ENCODE measurements around the gene UBAP1L.
"Not testable (repeated sequence)": the region's sequence is repeated elsewhere in the genome, so short reads cannot be mapped to it uniquely, and the experiment has no call there.

UBAP1L gene

DNA sequence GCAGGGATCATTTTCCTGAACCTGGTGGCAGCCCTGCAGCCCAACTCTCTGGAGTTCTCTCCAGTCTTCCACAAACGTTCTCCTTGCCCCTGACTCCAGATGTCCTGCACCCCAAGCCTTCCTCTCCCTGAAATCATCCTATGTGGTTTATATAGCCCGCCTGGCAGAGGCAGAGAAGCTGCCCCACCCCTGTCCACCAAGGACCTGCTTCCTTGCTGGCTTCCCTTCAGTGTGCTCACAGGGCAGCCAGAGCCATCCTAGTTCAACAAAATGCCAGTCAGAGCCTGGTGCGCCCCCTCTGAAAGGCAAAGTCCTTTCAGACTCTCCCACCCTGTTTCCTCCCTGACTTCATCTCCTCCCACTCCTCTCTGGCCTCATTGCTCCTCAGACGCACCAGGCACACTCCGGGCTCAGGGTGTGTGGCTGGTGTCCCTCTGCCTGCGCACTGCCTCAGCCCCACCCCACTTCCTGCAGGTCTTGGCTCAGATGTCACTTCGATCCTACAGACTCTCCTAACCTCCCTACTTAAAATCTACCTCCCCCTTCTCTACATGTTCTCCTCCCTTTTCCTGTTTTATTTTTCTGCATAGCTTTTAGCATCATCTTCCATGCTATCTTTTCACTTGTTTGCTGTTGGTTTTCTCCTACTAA, 32.6 kb downstream of the UBAP1L start:
- no peak for DNase-seq

DNA sequence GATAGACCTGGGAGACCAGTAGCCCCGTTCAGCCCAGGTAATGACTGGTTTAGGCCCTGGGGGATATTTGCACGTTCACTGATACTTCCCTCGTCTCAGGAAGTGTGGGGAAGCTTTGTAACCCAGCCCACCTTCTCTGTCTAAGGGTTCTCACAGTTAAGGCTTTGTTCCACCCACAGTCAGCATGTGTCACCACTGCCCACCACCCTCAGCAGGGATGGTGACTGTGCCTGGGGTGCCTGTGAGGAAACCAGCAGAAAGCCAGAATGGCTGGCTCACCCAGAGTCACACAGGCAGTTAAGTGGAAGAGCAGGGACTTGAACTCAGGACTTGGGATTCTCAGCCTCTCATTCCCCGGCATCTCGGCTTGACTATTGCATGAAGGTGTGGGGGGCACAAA, 33.2 kb downstream of the UBAP1L start:
- no peak for DNase-seq

DNA sequence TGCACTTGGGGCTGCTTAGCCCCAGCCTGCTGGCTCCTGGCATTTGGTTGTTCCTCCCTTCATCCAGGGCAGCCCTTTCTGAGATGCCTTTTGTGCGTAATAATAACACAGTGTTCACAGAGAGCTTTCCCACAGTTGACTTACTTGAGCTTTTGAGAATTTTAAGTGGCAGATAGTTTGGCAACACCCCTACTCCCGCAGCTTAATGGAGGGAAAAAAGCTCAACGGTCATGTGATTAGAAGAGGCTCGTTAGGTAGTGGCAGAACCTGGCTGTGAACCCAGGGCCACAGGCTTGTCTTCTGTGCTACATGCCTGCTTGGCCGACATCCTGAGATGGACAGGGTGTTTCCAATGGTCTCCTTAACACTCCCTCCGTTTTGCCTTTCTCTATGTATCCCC, 33.7 kb downstream of the UBAP1L start:
- DNase-seq: no peak

DNA sequence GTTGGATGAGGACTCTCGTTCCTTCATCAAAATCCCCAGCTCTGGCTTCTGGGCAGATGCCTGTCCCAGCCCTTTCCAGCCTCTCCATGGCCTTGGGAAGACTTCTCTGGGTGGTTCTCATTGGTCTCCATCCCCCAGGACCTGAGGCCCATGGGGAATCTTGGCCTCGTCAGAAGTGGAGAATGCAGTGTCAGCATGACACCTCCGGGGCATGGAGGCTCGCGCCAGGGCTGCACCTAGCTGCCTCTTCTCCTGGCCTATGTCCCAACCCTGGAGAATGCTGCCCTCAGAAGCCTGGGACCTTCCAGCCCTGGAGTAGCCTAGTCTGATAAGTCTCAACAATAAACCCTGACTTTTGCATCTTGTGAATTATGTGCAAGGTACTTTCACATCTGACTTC, 35.4 kb downstream of the UBAP1L start:
- DNase-seq: no peak

DNA sequence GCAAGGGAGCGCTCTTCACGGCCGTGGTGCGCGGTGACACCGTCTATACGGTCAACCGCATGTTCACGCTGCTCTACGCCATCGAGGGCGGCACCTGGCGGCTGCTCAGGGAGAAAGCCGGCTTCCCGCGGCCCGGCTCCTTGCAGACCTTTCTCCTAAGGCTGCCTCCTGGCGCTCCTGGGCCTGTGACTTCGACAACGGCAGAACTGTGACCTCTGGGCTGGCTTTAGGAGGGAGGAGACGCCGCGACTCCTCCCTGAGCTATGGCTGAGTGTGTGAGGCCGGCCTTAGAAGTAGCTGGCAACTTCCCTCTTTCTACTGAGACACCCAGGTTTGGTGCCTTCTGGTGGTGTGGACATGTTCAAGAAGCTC, 37.0 kb downstream of the UBAP1L start:
- no peak for DNase-seq

DNA sequence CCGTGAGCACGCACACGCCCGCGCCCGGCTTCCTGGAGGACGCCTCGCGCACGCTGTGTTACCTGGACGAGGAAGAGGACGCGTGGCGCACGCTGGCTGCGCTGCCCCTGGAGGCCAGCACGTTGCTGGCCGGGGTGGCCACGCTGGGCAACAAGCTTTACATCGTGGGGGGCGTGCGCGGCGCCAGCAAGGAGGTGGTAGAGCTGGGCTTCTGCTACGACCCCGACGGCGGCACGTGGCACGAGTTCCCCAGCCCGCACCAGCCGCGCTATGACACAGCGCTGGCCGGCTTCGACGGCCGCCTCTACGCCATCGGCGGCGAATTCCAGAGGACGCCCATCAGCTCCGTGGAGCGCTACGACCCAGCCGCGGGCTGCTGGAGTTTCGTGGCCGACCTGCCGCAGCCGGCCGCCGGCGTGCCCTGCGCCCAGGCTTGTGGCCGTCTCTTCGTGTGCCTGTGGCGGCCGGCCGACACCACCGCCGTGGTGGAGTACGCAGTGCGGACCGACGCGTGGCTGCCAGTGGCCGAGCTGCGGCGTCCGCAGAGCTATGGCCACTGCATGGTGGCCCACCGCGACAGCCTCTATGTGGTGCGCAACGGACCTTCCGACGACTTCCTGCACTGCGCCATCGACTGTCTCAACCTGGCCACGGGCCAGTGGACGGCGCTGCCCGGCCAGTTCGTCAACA, 37.6 kb downstream of the UBAP1L start:
- DNase-seq: no peak

DNA sequence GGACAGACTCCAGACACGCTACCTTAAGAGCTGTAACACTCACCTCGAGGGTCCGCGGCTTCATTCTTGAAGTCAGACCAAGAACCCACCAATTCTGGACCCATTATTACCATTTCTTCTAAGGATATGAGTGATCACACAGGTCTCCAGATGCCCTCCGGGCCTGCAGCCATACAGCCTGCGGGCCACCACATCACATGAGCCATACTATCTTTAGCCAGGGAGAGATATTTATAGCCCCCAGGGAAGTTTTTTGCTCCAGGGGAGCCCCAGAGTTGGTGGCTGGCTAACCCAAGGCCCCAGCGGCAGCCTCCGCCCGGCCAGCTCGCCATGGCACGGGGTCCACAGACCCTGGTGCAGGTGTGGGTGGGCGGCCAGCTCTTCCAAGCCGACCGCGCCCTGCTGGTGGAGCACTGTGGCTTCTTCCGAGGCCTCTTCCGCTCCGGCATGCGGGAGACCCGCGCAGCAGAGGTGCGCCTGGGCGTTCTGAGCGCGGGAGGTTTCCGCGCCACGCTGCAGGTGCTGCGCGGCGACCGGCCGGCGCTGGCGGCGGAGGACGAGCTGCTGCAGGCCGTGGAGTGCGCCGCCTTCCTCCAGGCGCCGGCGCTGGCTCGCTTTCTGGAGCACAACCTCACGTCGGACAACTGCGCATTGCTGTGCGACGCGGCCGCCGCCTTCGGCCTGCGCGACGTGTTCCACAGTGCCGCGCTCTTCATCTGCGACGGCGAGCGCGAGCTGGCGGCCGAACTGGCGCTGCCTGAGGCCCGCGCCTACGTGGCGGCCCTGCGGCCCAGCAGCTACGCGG, 38.3 kb downstream of the UBAP1L start, which contains the start of gene KBTBD13:
TSS of gene KBTBD13 (plus strand) at position 261 of the 805 bp plus-strand sequence. CDS start at position 331, 70 bp downstream.
- no peak for DNase-seq

DNA sequence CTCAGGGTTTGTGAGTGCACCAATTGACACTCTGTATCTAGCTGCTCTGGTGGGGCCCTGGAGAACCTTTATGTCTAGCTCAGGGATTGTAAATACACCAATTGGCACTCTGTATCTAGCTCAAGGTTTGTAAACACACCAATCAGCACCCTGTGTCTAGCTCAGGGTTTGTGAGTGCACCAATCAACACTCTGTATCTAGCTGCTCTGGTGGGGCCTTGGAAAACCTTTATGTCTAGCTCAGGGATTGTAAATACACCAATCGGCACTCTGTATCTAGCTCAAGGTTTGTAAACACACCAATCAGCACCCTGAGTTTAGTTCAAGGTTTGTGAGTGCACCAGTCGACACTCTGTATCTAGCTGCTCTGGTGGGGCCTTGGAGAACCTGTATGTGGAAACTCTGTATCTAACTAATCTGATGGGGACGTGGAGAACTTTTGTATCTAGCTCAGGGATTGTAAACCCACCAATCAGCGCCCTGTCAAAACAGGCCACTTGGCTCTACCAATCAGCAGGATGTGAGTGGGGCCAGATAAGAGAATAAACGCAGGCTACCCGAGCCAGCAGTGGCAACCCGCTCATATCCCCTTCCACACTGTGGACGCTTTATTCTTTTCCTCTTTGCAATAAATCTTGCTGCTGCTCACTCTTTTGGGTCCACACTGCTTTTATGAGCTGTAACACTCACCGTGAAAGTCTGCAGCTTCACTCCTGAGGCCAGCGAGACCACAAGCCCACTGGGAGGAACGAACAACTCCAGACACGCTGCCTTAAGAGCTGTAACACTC, 39.2 kb downstream of the UBAP1L start:
- not testable (repeated sequence) for DNase-seq

DNA sequence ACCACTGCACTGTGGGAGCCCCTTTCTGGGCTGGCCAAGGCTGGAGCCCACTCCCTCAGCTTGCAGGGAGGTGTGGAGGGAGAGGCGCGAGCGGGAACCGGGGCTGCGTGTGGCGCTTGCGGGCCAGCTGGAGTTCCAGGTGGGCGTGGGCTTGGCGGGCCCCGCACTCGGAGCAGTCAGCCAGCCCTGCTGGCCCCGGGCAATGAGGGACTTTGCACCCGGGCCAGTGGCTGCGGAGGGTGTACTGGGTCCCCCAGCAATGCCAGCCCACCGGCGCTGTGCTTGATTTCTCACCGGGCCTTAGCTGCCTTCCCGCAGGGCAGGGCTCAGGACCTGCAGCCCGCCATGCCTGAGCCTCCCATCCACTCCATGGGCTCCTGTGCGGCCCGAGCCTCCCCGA, 40.1 kb downstream of the UBAP1L start:
- not testable (repeated sequence) for DNase-seq

DNA sequence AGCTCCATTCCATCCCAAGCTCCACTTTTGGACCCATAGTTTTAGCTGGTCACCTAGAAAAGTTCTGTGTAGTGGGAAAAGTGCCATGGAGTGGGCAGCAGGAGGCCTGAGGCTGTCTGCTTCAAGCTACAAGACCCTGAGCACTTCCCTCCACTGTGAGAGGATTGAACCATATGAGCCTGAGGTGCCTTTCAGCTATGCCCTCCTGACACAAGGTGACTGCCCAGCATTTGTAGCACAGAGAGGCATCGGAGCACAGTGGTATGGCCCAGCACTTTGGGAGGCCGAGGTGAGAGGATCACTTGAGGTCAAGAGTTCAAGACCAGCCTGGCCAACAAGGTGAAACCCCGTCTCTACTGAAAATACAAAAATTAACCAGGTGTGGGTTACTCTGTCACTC, 42.4 kb downstream of the UBAP1L start:
- DNase-seq: no peak

DNA sequence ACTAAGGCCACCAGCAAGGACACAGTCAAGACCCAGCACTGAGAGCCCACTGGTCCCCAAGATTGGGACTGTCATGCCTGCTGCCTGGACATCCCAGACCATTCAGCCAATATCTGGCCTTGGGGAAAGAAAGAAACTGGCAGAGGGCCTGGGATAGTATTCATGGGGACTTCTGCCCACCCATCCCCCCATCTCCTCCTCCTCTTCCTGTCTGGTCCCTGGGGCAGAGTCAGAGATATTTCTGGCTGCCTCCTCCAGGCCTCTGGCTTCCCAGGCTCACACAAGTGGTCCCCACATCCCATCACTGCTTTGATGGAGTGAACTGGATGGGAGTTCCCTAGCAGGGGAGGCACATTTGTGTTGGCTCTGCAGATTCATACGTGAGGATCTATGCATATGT, 43.0 kb downstream of the UBAP1L start:
- no peak for DNase-seq

DNA sequence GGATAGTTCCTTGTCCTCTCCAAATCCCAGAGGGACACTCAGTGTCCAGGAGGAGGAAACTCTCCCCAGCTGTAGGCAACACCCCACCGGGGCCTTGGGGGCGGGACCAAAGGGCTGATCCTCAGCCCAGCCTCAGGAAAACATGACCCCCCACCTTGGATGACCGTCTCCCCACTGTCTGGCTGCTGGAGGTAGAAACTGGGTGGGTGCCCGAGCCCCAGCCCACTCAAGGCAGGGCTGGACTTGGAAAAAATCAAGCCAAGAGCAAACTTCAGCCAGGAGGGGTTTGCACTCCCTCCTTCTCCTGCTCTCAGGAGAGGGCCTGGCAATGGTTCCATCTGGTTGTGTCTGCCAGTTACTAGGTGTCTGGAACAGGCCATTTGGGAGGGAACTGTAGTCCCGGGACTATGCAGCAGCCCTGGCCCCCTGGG, 43.6 kb downstream of the UBAP1L start:
- no peak for DNase-seq

DNA sequence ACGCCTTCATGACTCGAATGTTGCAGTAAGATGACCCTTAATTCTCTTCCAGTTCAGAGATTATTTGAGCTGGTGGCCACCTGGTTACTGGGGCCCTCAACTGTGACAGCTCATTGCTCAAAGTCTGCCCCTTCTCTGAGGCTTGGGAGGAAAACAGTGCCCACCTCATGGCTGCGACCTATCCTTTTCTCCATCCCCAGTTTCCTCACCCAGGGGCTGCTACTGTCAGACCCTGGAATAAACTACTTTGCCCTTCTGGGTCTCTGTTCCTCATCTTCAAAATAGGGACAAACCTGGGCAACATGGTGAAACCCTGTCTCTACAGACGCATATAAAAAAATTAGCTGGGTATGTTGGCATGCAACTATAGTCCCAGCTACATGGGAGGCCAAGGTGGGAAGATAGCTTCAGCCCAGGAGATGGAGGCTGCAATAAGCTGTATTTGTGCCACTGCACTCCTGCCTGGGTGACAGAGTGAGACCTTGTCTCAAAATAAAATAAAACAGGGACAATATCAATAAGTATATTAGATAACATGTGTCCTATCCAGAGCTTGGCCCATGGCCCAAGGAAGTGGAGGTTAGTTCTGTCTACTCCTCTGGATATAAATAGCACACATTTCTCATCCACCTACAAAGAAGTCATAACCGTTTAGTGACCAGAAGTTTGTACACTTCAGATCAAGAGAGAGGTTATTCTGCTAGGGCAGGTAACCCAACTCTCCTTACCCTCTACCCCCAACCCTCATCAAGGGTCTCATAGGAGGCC, 45.0 kb downstream of the UBAP1L start:
- no peak for DNase-seq

DNA sequence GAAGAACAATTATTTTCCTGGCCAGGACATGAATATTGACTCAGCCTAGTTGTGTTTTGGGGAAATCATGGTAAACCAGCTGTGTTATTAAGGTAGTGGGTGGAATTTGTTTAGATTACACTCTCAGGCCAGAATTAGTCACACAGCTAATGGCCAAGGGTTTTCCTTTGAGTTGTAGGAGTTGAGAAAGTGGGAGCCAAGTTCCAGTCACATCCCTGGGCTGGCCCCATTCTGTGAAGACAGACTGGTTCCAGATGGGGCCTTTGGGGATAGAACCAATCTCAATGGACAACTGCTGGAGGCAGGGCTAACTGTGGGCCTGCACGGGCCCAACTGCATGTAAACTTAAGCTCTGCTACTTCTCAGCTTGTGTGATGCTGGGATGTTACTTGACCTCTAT, 45.8 kb downstream of the UBAP1L start:
- no peak for DNase-seq

DNA sequence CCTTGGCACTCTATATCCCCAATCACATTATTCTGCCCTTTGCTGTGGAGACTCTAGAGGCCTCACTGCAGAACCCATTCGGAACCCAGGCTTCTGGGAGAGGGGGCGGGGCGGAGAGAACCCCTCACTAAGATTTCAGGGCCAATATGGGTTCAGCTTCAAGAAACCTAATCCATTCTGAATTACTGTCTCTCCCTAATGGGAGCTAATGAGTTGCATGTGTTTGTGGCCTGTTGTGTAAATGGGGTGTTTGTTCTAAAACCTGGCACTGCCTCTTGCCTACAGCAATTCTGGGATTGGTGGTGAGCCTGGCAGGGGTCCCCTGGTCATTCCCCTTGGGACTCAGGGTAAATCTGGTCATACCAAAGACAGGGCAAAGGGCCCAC, 46.6 kb downstream of the UBAP1L start:
- DNase-seq: no peak

DNA sequence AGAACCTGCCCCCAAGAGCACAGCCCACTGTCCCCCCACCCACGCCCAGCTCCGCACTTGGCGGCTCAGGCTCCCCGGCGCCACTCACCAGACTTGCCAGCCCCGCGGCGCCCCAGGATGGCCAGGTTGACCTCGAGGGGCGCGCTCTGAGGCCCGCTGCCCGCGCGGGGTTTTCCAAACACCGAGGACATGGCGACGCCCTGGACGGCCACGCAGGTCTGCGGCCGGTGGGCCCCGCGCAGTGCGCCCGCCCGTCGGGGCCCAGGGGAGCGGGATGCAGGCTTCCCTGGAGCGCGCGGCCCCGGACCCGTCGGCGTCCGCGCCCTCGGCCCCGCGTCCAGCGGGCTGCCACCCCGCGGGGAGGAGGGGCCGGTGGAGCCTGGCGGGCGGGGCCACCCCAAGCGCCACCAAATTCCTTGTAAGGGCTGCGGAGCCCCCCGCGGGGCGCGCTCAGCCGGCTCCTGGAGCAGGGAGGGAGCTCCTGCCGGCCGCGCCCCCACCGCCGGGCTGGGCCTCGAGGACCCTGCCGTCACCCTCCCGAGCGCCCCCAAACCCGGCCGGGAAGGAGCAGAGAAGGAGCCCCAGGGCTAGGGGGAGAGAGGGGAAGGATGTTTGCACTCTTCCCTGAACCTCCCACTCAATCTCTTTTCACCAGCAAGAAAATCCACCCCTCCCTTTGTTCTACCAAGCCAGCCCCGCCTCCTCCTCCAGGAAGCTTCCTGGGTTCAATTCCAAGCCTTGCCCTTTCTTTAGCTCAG, 47.2 kb downstream of the UBAP1L start, which contains the start of gene RASL12:
TSS of gene RASL12 (minus strand) at position 347 of the 758 bp plus-strand sequence. CDS start at position 191, 156 bp downstream.
- DNase-seq: no peak

DNA sequence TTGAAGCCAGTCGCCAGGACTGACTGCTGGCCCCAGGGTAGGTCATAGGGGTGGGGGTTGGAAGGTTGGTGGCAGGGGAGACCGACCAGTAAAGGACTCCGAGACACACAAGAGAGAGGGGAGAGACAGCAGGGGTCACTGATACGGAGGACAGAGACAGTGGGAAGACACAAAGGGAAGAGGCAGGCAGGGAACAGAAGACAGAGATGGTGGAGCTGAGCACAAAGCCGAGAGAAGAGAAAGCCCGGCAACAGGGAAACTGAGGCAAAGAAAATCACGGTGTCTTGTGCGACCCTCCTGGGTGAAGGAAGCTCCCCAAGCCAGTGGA, 47.7 kb downstream of the UBAP1L start:
- DNase-seq: no peak

DNA sequence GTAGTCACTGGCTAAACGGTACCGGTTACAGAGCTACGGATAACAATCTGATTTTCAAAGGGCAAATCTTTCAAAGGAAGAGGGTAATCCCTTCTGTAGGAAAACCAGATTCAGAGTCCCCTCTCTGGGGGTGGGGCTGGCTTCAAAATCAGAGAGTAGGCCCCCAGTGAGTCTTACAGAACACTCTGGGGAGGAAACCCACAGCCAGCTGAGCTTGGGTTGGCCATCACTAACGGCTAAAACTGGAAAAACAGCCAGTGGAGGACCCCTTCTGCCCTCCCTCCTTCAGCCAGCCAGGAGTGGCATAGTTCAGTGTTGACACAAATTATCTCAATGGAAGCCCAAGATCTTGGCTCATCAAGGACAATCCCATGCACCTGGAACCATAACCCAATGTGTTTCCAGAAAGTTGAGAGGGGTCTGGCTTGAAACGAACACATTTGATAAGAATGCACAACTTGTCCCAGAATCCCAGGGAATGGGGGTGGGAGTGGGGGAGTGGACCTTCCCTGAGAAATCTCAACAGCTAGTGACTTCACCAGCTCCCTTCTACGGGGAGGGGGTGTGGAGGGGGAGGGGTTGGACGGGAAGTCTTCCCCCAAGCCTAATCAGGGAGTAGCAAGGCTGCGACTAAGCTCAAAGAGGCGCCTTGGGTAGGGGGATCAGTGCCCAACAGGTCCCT, 48.2 kb downstream of the UBAP1L start:
- DNase-seq: no peak

DNA sequence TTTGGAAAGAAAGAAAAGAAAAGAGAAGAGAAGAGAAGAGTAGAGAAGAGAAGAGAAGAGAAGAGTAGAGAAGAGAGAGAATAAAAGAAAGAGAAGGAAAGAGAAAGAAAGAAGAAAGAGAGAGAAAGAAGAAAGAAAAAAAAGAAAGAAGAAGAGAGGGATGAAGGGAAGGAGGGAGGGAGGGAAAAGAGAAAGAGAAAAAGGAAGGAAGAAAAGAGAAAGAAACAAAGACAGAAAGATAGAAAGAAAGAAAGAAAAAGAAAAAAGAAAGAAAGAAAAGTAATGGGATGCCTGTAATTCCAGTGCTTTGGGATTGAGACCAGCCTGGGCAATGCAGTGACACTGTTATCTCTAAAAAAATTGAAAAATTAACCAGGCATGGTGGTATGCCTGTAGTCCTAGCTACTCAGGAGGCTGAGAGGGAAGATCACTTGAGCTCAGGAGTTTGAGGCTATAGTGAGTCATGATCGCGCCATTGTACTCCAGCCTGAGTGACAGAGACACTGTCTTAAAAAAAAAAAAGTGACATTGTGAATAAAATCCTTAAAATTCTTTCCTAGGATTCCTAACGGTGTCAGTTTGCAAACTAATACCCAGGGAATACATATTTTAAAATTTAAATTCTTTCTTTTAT, 48.9 kb downstream of the UBAP1L start:
- DNase-seq: no peak

DNA sequence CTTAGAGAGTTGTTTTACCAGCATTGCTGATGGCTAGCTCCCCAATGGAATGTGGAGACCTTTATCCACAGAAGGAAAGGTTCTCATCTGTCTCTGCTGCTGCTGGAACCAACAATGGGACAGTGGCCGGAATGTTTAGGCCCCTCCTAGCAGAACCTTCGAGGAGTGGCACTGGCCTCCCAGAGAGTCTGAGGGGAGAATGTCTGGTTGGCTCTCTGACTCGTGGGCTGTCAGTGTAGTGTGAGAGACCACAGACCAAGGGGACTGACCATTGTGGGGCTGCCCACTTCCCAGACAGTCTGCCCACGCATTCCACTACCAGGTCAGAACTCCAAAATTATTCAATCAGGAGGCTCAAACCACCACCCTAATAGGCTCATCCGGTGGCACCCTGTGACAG, 52.3 kb downstream of the UBAP1L start:
- no peak for DNase-seq
